GM21390 (cell line): ENCODE data around the gene PXDN.
"Not testable (repeated sequence)": the region's sequence is repeated elsewhere in the genome, so short reads cannot be mapped to it uniquely, and the experiment has no call there.

ENCODE experiments used
- ATAC-seq: cut with Tn5 transposase; IDR thresholded peaks from one replicate; pipeline ENCODE4 v1.9.1; 2021; ENCODE audit not compliant: unreplicated experiment

The PXDN gene

DNA sequence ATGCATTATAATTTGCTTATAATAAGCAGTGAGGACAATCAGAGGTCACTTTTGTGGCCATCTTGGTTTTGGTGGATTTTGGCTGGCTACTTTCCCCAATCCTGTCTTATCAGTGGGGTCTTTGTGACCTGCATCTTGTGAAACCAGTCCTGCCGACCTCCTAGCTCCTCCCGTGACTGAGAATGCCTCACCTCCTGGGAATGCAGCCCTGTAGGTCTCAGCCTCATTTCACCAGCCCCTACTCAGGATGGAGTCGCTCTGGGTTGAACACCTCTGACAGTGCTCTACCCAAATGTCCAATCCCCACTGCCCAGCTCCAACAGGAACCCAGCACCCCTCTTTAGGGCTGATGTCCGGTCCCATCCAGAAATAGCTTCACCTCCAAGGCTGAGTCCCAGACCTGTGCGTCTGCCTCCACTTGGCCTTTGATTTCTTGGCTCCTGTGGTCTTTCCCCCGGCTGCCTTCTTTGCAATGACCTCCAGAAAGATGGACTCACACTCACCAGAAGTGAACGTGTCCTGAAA lies 31.3 kb upstream of the PXDN start:
- no peak for ATAC-seq

GRCh38 chr2:1774929-1775328 lies 30.6 kb upstream of the PXDN start:
- ATAC-seq: no peak

DNA sequence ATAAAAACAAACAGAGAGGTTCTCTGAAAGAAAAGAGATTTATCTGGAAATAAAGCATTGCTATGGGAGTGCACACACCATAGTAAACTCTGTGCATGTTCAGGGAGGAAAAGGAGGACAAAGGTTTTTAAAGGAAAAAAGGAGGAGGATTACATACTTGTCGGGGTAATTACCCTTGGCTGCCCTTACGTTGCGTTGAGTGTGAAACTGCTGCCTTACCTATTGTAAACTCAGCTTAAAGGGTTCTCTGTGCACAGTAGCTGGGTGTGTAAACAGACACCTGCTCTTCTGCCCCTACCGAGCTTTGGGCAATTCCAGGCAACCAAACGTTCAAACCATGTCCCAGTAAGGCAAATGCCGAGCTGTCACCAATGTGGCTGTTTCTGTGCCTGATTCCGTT lies 29.6 kb upstream of the PXDN start:
- no peak for ATAC-seq

- no peak for ATAC-seq
Observed at GRCh38 chr2:1772471-1773267, 28.4 kb upstream of the PXDN start.

DNA sequence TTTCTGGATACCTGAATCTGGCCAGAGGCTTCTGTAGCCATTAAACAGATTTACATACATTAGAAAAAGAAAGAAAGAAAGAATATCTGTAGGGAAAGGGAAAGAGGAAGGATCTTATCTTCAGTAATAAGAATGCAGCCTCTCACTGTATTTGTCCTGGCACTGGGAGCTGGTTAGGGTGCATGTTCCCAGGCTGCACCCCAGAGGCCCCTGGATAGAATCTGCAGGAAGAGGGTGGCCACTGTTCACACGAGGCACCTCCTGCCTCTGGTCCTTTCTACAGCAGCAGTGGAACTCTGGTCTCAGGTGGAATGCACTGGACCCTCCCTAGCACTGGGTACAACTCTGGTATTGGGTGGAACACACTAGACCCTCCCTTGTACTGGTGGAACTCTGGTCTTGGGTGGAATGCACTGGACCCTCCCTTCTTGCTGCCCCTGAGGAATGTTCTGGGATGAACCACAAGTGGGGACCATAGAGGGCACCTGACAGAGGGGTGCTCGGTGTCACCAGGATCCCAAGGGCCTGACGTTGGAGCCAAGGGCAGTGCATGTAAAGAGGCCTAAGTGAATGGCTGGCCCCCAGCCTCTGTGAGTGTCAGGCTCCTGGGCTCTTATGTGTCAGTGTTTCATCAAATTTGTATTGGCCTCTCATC lies 27.4 kb upstream of the PXDN start:
- no peak for ATAC-seq

DNA sequence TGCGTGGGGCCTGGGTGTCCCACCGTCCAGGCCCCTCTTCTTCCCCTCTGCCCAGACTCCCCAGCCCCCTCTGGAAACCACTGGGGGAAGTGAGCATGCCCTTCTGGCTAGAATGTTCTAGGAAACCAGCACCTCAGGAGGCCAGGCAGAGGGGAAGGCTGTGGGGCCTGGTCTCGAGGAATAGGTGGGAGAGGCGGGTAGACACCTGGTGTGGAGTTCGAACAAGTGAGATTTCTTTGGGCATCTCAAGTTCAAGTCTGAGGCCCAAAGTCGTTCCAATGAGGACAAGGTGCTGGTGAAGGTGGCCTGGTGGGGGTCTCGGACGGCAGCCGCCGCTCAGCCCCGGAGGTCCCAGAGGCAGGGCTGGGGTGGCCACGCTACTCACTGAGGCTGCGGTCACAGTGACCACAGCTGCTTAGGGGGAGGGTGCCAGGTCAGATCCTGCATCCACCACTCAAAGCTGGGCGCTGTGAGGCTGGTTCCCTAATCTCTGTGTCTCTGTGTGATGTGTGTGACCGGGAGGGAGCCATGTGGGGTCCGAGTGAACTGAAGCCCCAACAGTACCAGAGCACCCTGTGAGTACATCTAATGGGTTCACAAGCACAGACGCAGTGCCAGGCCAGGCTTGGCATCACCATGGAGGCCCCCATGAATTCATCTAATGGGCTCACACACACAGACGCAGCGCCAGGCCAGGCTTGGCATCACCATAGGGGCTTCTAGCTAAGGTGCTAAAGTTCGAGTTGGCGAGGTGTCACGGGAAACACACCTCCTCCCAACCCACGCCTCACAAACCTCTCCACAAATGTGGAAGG lies 26.5 kb upstream of the PXDN start:
- no peak for ATAC-seq

- ATAC-seq: no peak
Observed at GRCh38 chr2:1769703-1770422, 25.5 kb upstream of the PXDN start.

GRCh38 chr2:1767939-1768691 lies 23.8 kb upstream of the PXDN start:
- no peak for ATAC-seq

GRCh38 chr2:1766851-1767811 lies 22.8 kb upstream of the PXDN start:
- no peak for ATAC-seq

DNA sequence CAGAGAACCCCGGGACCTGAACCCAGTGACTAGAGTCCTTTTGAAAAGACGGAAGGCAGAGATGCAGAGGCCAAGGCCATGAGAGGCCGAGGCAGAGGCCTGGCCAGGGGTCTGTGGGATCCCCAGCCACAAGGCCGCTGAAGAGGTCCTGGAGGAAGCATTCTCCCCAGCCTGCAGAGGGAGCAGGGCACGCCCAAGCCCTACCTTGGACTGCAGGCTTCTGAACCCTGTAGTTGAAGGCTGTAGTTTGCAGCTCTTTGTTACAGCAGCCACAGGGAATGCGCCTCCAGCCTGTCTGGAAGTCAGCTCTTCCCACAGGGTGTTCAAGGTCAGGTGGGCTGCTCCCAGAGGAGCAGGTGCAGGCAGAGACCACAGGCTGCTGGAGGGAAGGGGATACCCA lies 22.1 kb upstream of the PXDN start:
- ATAC-seq: no peak

DNA sequence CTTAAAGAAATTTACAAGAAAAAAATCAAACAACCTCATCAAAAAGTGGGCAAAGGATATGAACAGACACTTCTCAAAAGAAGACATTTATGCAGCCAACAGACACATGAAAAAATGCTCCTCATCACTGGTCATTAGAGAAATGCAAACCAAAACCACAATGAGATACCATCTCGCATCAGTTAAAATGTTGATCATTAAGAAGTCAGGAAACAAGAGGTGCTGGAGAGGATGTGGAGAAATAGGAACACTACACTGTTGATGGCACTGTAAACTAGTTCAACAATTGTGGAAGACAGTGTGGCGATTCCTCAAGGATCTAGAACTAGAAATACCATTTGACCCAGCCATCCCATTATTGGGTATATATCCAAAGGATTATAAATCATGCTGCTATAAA lies 20.9 kb upstream of the PXDN start:
- ATAC-seq: not testable (repeated sequence)

DNA sequence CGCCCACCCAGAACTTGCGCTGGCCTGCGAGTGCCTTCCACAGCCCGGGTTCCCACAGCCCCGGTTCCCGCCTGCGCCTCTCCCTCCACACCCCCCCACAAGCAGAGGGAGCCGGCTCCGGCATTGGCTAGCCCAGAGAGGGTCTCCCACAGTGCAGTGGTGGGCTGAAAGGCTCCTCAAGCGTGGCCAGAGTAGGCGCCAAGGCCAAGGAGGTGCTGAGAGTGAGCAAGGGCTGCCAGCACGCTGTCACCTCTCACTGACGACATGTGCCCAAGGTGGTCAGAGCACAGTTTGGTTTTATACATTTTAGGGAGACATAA lies 15.3 kb upstream of the PXDN start:
- ATAC-seq: no peak

- ATAC-seq: no peak
Observed at GRCh38 chr2:1758774-1759610, 14.7 kb upstream of the PXDN start.

- ATAC-seq: no peak
Observed at GRCh38 chr2:1758171-1758570, 13.9 kb upstream of the PXDN start.

GRCh38 chr2:1757567-1757966 lies 13.3 kb upstream of the PXDN start:
- ATAC-seq: no peak

GRCh38 chr2:1757146-1757545 lies 12.8 kb upstream of the PXDN start:
- ATAC-seq: not testable (repeated sequence)

DNA sequence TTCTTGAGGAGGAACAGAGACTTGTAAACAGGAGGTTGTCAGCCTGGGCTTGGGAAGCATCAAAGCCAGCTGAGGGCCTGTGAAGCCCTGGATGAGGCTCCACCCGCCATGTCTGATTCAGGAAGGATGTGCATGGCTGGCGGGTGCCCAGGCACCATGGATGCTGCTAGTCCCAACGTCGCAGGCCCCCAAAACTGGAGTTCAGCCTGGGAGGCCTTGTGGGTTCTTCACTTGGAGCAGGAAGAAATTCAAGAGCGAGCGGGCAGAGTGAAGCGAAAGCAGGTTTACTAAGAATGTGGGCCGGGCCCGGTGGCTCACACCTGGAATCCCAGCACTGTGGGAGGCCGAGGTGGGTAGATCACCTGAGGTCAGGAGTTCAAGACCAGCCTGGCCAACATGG lies 12.1 kb upstream of the PXDN start:
- no peak for ATAC-seq

GRCh38 chr2:1755436-1756191 lies 11.3 kb upstream of the PXDN start:
- ATAC-seq: no peak
